ENCODE measurements around the gene NCAM1.

- TF ChIP-seq MAX (IDR thresholded peaks at IDR 0.05; ENCODE audit: insufficient read depth, insufficient read length) (no peak), CTCF (IDR thresholded peaks at IDR 0.05; ENCODE audit: extremely low read depth in 1 of 2, insufficient read depth in 1 of 2, low read depth in 1 of 2, low read length in 2 of 2) (no peak), POLR2A (IDR thresholded peaks at IDR 0.05; ENCODE audit: low read depth, low read length) (no peak), EZH2 (IDR thresholded peaks at IDR 0.05; ENCODE audit: borderline replicate concordance, low read depth, low read length, severe bottlenecking) (no peak), JUN (IDR thresholded peaks at IDR 0.05; ENCODE audit: borderline replicate concordance, insufficient read depth, insufficient read length, low read depth) (no peak), FOS (IDR thresholded peaks at IDR 0.05; ENCODE audit: borderline replicate concordance, insufficient read depth, low read length) (no peak), GATA2 (IDR thresholded peaks at IDR 0.05; ENCODE audit: insufficient read depth, insufficient read length, low read depth, low read length) (no peak), MYC (IDR thresholded peaks at IDR 0.05; ENCODE audit: low read depth, low read length) (no peak), POLR2AphosphoS5 (IDR thresholded peaks at IDR 0.05; ENCODE audit: insufficient read depth, low read depth, low read length) (no peak)
Observed at GRCh38 chr11:113121746-113122145, 160.5 kb downstream of the NCAM1 start.

All from endothelial cell of umbilical vein (primary cell).